Prostate gland (tissue), 2 donors: ENCODE data around the gene FLRT1. TPM values are rescaled to one million over a fixed set of nuclear protein-coding genes. Genes with fewer than 3 reads are reported as not detected.

Experiments used
- DNase-seq: peaks from one replicate; pipeline ENCODE4 v3.0.0-alpha.2; 2019; ENCODE audit warnings: low spot score
- H3K27ac ChIP-seq, 2 donors: fragments of 200-600 bp; sonication (generic); 2 replicates each; pipeline ENCODE4 v1.5.1; 2017 to 2019
- H3K27me3 ChIP-seq: fragments of 200-600 bp; sonication (generic); replicated peaks from 2 replicates; pipeline ENCODE4 v1.5.1; 2019; ENCODE audit not compliant: insufficient read depth
- H3K36me3 ChIP-seq, 2 donors: fragments of 200-600 bp; sonication (generic); 1 replicate in 1 of 2; 2 replicates in 1 of 2; pipeline versions ENCODE4 v1.5.1 to v1.8.1; 2017 to 2019
- H3K4me1 ChIP-seq: fragments of 200-600 bp; sonication (generic); replicated peaks from 2 replicates; pipeline ENCODE4 v1.5.1; 2019
- H3K4me3 ChIP-seq, 2 donors: fragments of 200-600 bp; sonication (generic); 2 replicates each; pipeline ENCODE4 v1.5.1; 2017 to 2019
- H3K9me3 ChIP-seq: fragments of 200-600 bp; sonication (generic); 2 replicates; pipeline ENCODE4 v1.5.1; 2017
- POLR2A ChIP-seq: fragments of 450-650 bp; IDR thresholded peaks from one replicate; pipeline ENCODE4 v1.6.1; 2016; ENCODE audit warnings: antibody characterized with exemption, mild to moderate bottlenecking
- POLR2AphosphoS5 ChIP-seq: sonication (generic); formaldehyde crosslinking; IDR thresholded peaks from one replicate; pipeline ENCODE4 v1.6.1; 2017; ENCODE audit warnings: antibody characterized with exemption
- WGBS: methylation state at CpG from one replicate; pipeline ENCODE4 v1.1.5; 2018; 5-methylcytosine and 5-hydroxymethylcytosine counted together
- intact Hi-C: fragments of 100-400 bp; cut with DNase I; formaldehyde crosslinking; loops from one replicate; pipeline ENCODE4 v1.14.2; 2022
- total RNA-seq, 2 donors: library from RNA; depleted of rRNA; stranded (reverse); fragments of >200 nt; gene quantifications; one replicate each; pipeline ENCODE4 v1.1.0, GENCODE V29; 2016
- TF ChIP-seq, protein P1 (sequence below), 4 experiments: fragments of 200-600 bp in 2 of 4; fragments of 450-650 bp in 2 of 4; sonication (generic) in 2 of 4; IDR thresholded peaks; 1 replicate in 3 of 4; 2 replicates in 1 of 4; pipeline ENCODE4 v1.5.1; 2016 to 2019; ENCODE audit warnings: antibody characterized with exemption in 4 of 4, mild to moderate bottlenecking in 2 of 4, moderate library complexity in 2 of 4

Gene FLRT1
- total RNA-seq, 2 donors from 2014 or later: 0.36 to 0.57 TPM

DNA sequence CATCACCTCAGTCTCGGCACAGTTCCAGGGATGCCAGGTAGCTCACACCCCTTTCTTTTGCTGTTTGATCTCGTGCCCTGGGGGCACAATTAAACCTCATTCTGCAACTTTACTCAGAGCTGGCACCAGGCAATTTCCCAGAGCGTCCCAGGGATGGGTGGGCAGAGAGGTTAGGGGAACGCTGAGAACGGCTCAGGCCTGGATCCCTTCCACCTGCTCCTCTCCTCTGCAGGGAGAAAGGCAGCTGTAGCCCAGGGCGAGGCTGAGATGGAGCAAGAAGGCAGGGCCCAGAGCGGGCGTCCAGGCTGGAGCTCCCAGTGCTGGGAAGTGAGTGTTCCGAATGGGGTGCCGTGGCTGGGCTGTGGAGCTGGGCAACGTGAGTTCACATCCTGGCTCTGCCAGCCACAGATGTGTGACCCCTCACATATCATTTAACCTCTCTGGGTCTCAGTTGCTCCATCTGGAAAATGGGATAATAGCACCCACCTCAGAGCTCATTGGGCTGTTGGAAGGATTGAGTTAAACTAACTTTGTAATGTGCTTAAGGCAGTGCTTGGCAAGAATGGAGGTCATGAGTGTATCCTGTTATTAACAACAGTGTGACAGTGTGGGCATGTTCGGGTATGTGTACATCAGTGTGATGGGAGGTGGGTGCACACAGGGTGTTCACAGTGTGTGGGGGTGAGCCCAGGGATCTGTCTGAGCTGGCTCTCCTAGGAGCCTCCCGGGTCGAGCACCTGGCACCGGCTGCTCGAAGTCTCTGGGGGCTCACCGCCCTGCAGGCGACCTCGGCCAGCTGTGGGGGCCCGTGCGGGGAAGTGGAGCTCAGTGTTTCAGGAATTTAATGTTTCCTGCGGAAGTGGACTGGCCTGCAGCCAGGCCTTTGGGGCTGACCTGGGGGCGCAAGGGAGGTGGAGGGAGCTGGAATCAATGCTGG lies 34.0 kb upstream of the FLRT1 start:
- no peaks in the 10 kb centered on the region for H3K9me3 ChIP-seq
- H3K36me3 ChIP-seq: peaks cover 6 to 13% of the 10 kb centered on the region in 2 donors
- no peaks in the 10 kb centered on the region for H3K27me3 ChIP-seq
- intact Hi-C loops: loop anchor here (2.0 kb wide), 1 partner anchor 147 kb away; no protein-coding TSS in a partner anchor
- TF ChIP-seq POLR2AphosphoS5 (no peak), POLR2A (no peak)
- TF ChIP-seq, protein P1, sequence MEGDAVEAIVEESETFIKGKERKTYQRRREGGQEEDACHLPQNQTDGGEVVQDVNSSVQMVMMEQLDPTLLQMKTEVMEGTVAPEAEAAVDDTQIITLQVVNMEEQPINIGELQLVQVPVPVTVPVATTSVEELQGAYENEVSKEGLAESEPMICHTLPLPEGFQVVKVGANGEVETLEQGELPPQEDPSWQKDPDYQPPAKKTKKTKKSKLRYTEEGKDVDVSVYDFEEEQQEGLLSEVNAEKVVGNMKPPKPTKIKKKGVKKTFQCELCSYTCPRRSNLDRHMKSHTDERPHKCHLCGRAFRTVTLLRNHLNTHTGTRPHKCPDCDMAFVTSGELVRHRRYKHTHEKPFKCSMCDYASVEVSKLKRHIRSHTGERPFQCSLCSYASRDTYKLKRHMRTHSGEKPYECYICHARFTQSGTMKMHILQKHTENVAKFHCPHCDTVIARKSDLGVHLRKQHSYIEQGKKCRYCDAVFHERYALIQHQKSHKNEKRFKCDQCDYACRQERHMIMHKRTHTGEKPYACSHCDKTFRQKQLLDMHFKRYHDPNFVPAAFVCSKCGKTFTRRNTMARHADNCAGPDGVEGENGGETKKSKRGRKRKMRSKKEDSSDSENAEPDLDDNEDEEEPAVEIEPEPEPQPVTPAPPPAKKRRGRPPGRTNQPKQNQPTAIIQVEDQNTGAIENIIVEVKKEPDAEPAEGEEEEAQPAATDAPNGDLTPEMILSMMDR (IDR thresholded peaks at IDR 0.05): no peak
- no peak overlapping the region for H3K27ac ChIP-seq
- H3K4me1 ChIP-seq: peaks cover 22% of the 10 kb centered on the region
- DNase-seq: no peak
- H3K4me3 ChIP-seq: no peak overlapping the region
- WGBS: 62% methylated on average over 23 of the region's 23 CpGs

- Histone ChIP-seq H3K27ac (no peak overlapping the region), H3K36me3 (no peaks in the 10 kb centered on the region), H3K4me1 (peaks cover 11% of the 10 kb centered on the region), H3K27me3 (no peaks in the 10 kb centered on the region), H3K9me3 (no peaks in the 10 kb centered on the region), H3K4me3 (no peak overlapping the region)
- DNase-seq: no peak
- TF ChIP-seq POLR2AphosphoS5: no peak
- no peak for TF ChIP-seq POLR2A
- TF ChIP-seq, protein P1 (IDR thresholded peaks at IDR 0.05): no peak
- intact Hi-C loops: no loop called here
- 83% methylated on average over 23 of the region's 23 CpGs for WGBS
These were observed 31.7 kb upstream of the FLRT1 start for GRCh38 chr11:64003807-64004589.

DNA sequence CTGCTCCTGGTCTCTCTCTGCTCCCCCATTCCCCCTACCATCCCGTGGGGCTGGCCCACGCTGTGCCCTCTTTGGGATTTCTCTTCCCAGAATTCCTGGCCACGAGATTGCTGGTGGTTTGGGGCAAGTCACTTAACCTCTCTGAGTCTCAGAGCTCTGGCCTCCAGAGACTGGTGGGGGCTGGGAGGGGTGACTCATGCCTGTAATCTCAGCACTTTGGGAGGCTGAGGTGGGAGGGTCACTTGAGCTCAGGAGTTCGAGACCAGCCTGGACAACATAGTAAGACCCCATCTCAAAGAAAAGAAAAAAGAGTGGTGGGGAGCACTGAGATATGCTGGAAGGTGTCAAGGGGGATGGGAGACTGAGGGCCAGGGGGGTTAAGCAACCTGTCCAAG lies 31.1 kb upstream of the FLRT1 start:
- TF ChIP-seq POLR2A (no peak), POLR2AphosphoS5 (no peak)
- TF ChIP-seq, protein P1 (IDR thresholded peaks at IDR 0.05): no peak
- H3K36me3 ChIP-seq: no peaks in the 10 kb centered on the region
- H3K4me1 ChIP-seq: peaks cover 7% of the 10 kb centered on the region
- H3K27ac ChIP-seq: no peak overlapping the region
- 80% methylated on average over 4 of the region's 4 CpGs for WGBS
- no peaks in the 10 kb centered on the region for H3K9me3 ChIP-seq
- DNase-seq: no peak
- H3K27me3 ChIP-seq: no peaks in the 10 kb centered on the region
- intact Hi-C loops: no loop called here
- no peak overlapping the region for H3K4me3 ChIP-seq

DNA sequence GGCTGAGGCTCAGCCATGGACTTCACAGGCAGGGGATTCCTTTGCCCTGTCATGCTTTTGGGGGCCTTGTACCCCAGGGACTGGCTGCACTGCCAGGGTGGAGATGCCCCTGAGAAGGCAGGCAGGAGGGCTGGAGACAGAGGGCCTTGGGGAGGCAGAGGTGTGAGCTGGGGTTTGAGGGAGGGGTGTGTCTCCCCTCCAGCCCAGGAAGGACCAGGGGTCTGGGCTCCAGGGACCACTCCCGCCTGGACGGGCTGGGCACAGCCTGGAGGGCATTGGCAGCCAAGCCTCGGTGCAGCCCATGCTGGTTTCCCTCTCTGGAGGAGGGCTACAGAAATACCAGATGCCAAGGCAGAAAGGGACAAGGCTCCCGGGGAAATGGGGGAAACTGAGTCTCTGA lies 30.0 kb upstream of the FLRT1 start:
- no peaks in the 10 kb centered on the region for H3K9me3 ChIP-seq

More for the DNA sequence above, 30.0 kb upstream of the FLRT1 start:
- no peak for TF ChIP-seq POLR2AphosphoS5
- TF ChIP-seq POLR2A: no peak
- TF ChIP-seq, protein P1 (IDR thresholded peaks at IDR 0.05): no peak
- WGBS: 89% methylated on average over 4 of the region's 4 CpGs
- Histone ChIP-seq H3K4me1 (no peaks in the 10 kb centered on the region), H3K27ac (no peak overlapping the region), H3K27me3 (no peaks in the 10 kb centered on the region), H3K36me3 (no peaks in the 10 kb centered on the region), H3K4me3 (no peak overlapping the region)
- intact Hi-C loops: no loop called here
- no peak for DNase-seq
